Epithelial cell of proximal tubule (primary cell): ENCODE measurements around the gene AIFM3. TPM values are rescaled to one million over a fixed set of nuclear protein-coding genes. Genes with fewer than 3 reads are reported as not detected.

Experiments used
- DNase-seq: peaks from one replicate; pipeline ENCODE4 v3.0.0-alpha.2; 2011; ENCODE audit warnings: low read depth
- H3K4me3 ChIP-seq: 2 replicates; pipeline ENCODE4 v1.5.1; 2011; ENCODE audit warnings: low read depth, mild to moderate bottlenecking, low read length
- CTCF ChIP-seq: conservative IDR thresholded peaks from 2 replicates; pipeline ENCODE4 v1.5.1; 2012; ENCODE audit warnings: low read depth, mild to moderate bottlenecking, low read length
- total RNA-seq: library from RNA; depleted of rRNA; stranded (reverse); fragments of >200 nt; gene quantifications from 2 replicates; pipeline ENCODE4 v1.2.3, GENCODE V29; 2015

AIFM3 gene
- total RNA-seq, 1 donor from 2014 or later = 1.8 TPM

- no peak for DNase-seq
- TF ChIP-seq CTCF = no peak
- peak overlapping the region; percentile 30 for H3K4me3 ChIP-seq
Measured at GRCh38 chr22:20979243-20979809, 12.3 kb downstream of the AIFM3 start.

GRCh38 chr22:20979940-20980453 is 12.9 kb downstream of the AIFM3 start:
- no peak for TF ChIP-seq CTCF
- no peak overlapping the region for H3K4me3 ChIP-seq

GRCh38 chr22:20980523-20980922 is 13.5 kb downstream of the AIFM3 start:
- TF ChIP-seq CTCF = no peak
- no peak for DNase-seq
- no peak overlapping the region for H3K4me3 ChIP-seq

More at GRCh38 chr22:20979940-20980453, 12.9 kb downstream of the AIFM3 start:
- no peak for DNase-seq

GRCh38 chr22:20980938-20981722 is 14.1 kb downstream of the AIFM3 start:
- no peak for TF ChIP-seq CTCF
- no peak for DNase-seq

GRCh38 chr22:20981787-20982562 is 14.9 kb downstream of the AIFM3 start, which contains the start of gene LZTR1:
TSS of gene LZTR1 (plus strand) at chr22:20982297. CDS start at chr22:20982372, 75 bp downstream.
- H3K4me3 ChIP-seq = peak within 1 kb of the TSS; percentile 69
- DNase-seq = no peak
- peak; percentile 59 for TF ChIP-seq CTCF

More at GRCh38 chr22:20980938-20981722, 14.1 kb downstream of the AIFM3 start:
- peak overlapping the region; percentile 69 for H3K4me3 ChIP-seq

GRCh38 chr22:20982563-20982882 is 15.5 kb downstream of the AIFM3 start:
- H3K4me3 ChIP-seq = peak overlapping the region; percentile 69

More at GRCh38 chr22:20982563-20982882, 15.5 kb downstream of the AIFM3 start:
- no peak for DNase-seq
- TF ChIP-seq CTCF = no peak
